ENCODE data around the gene APEH.
"Not testable (repeated sequence)": the region's sequence is repeated elsewhere in the genome, so short reads cannot be mapped to it uniquely, and the experiment has no call there.

DNA sequence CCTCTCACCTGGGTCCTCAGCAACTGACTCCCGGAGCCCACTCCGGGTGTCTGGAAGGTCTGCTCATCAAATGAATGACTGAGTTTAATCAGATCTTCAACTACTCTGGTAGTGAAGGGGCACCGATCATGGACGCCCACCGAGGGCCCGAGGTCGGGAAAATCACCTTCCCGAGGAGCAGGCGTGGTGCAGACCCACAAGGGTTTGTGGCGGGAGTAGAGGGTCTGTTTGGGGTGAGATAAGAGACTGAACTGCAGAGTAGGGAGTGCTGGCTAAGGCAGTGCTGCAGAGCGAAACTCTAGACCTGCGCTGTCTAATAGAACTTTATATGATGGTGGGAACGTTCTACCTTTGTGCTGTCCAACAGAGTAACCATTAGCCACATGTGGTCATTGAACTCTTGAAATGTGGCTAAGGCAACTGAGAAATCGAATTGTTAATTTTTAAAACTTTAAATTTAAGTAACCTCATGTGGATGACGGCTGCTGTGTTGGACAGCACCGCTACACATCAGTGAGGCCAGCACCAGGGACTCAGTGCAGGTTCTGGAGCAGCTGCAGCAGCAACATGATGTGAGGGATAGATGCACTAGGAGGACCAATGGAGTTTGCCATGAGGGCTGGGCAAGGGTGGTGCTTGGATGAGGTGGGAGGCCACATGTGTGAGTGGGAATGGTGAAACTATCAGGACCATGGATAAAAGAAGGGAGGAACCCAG lies 15.9 kb downstream of the APEH start:
- TF ChIP-seq, protein P1, sequence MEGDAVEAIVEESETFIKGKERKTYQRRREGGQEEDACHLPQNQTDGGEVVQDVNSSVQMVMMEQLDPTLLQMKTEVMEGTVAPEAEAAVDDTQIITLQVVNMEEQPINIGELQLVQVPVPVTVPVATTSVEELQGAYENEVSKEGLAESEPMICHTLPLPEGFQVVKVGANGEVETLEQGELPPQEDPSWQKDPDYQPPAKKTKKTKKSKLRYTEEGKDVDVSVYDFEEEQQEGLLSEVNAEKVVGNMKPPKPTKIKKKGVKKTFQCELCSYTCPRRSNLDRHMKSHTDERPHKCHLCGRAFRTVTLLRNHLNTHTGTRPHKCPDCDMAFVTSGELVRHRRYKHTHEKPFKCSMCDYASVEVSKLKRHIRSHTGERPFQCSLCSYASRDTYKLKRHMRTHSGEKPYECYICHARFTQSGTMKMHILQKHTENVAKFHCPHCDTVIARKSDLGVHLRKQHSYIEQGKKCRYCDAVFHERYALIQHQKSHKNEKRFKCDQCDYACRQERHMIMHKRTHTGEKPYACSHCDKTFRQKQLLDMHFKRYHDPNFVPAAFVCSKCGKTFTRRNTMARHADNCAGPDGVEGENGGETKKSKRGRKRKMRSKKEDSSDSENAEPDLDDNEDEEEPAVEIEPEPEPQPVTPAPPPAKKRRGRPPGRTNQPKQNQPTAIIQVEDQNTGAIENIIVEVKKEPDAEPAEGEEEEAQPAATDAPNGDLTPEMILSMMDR (conservative IDR thresholded peaks at IDR 0.05; ENCODE audit: low read depth, low read length) = not testable (repeated sequence)
- not testable (repeated sequence) for TF ChIP-seq RCOR1 (IDR thresholded peaks at IDR 0.05; ENCODE audit: insufficient replicate concordance, low read length); POLR2A (IDR thresholded peaks at IDR 0.05; ENCODE audit: low read depth, low read length)
